ENCODE data around the gene NET1.

The NET1 gene

GRCh38 chr10:5486853-5487235 is 74.5 kb downstream of the NET1 start:
- no peak for DNase-seq

- DNase-seq = no peak
These were observed 76.2 kb downstream of the NET1 start for GRCh38 chr10:5488272-5489161.

GRCh38 chr10:5490032-5490431 is 77.7 kb downstream of the NET1 start:
- DNase-seq = no peak

- no peak for DNase-seq
These were observed 78.5 kb downstream of the NET1 start for GRCh38 chr10:5490698-5491464.

- DNase-seq = no peak
These were observed 79.1 kb downstream of the NET1 start for GRCh38 chr10:5491477-5491876.

- no peak for DNase-seq
These were observed 80.0 kb downstream of the NET1 start for GRCh38 chr10:5492322-5492855.

- DNase-seq = no peak
These were observed 80.7 kb downstream of the NET1 start for GRCh38 chr10:5492929-5493576.

GRCh38 chr10:5493691-5494090 is 81.3 kb downstream of the NET1 start:
- no peak for DNase-seq

- no peak for DNase-seq
These were observed 82.3 kb downstream of the NET1 start for GRCh38 chr10:5494611-5495010.

- DNase-seq = no peak
These were observed 84.2 kb downstream of the NET1 start for GRCh38 chr10:5496261-5497250.

- DNase-seq = no peak
These were observed 84.9 kb downstream of the NET1 start for GRCh38 chr10:5497289-5497688.

- DNase-seq = no peak
These were observed 85.8 kb downstream of the NET1 start for GRCh38 chr10:5497948-5498730.

- DNase-seq = no peak
These were observed 86.6 kb downstream of the NET1 start for GRCh38 chr10:5498791-5499492.

GRCh38 chr10:5499493-5500140 is 87.3 kb downstream of the NET1 start, which contains the start of gene CALML5:
Gene CALML5, minus strand, starts transcription at chr10:5499570. Its CDS starts 132 bp downstream, at chr10:5499438.
- DNase-seq = no peak

GRCh38 chr10:5500162-5500670 is 87.9 kb downstream of the NET1 start:
- no peak for DNase-seq

GRCh38 chr10:5500910-5501309 is 88.6 kb downstream of the NET1 start:
- DNase-seq = no peak

- DNase-seq = no peak
These were observed 89.7 kb downstream of the NET1 start for GRCh38 chr10:5502061-5502521.

- DNase-seq = no peak
These were observed 90.5 kb downstream of the NET1 start for GRCh38 chr10:5502571-5503476.
